Endothelial cell of umbilical vein (primary cell): ENCODE measurements around the gene ATP5MC2. TPM values are rescaled to one million over a fixed set of nuclear protein-coding genes. Genes with fewer than 3 reads are reported as not detected.

Experiments
- polyA plus RNA-seq, 4 experiments: library from polyadenylated mRNA; depleted of rRNA in 3 of 4; stranded (reverse) in 3 of 4; unstranded in 1 of 4; fragments of >200 nt; gene quantifications; 2 replicates each; pipeline versions ENCODE4 v1.2.1 to v1.2.3, GENCODE V29; 2011 to 2012; ENCODE audit warnings: missing spikeins in 1 of 4
- total RNA-seq: library from RNA; stranded (reverse); gene quantifications from 2 replicates; pipeline ENCODE4 v1.2.3, GENCODE V29; 2021

Gene ATP5MC2
- total and polyA plus RNA-seq, 2 donors (not counting 3 experiments of a cell fraction or from before 2014, with no cell fraction given) = 402 to 820 TPM

Other genes with a start within 250 kb of the ATP5MC2 start
- 123 and 139 TPM in 2 replicates for gene PRR13, start 234.3 kb downstream of the ATP5MC2 start, total RNA-seq
- 60.6 and 68.9 TPM in 2 replicates for gene PRR13, start 234.3 kb downstream of the ATP5MC2 start, polyA plus RNA-seq
- gene PCBP2, start 224.0 kb downstream of the ATP5MC2 start, total RNA-seq = 948 and 995 TPM in 2 replicates
- 431 and 526 TPM in 2 replicates for gene PCBP2, start 224.0 kb downstream of the ATP5MC2 start, polyA plus RNA-seq
- gene MAP3K12, start 176.6 kb downstream of the ATP5MC2 start, total RNA-seq = 29.3 and 33.3 TPM in 2 replicates
- 66.2 and 69.2 TPM in 2 replicates for gene MAP3K12, start 176.6 kb downstream of the ATP5MC2 start, polyA plus RNA-seq
- gene TARBP2, start 174.8 kb downstream of the ATP5MC2 start, total RNA-seq = 53.8 and 57.2 TPM in 2 replicates
- gene TARBP2, start 174.8 kb downstream of the ATP5MC2 start, polyA plus RNA-seq = 82.8 and 92.1 TPM in 2 replicates
- not detected in 2 replicates for gene NPFF, start 168.6 kb downstream of the ATP5MC2 start, total RNA-seq
- 0.30 TPM in 1 of 2 replicates, not detected in the other for gene NPFF, start 168.6 kb downstream of the ATP5MC2 start, polyA plus RNA-seq
- gene ATF7, start 49.7 kb downstream of the ATP5MC2 start, total RNA-seq = 56.9 and 68.5 TPM in 2 replicates
- 31.4 and 36.0 TPM in 2 replicates for gene ATF7, start 49.7 kb downstream of the ATP5MC2 start, polyA plus RNA-seq
- gene CALCOCO1, start 51.4 kb upstream of the ATP5MC2 start, total RNA-seq = 61.8 and 70.9 TPM in 2 replicates
- 135 and 146 TPM in 2 replicates for gene CALCOCO1, start 51.4 kb upstream of the ATP5MC2 start, polyA plus RNA-seq
- gene CISTR, start 75.9 kb upstream of the ATP5MC2 start, total RNA-seq = not detected in 2 replicates
- not detected in 2 replicates for gene CISTR, start 75.9 kb upstream of the ATP5MC2 start, polyA plus RNA-seq